Measurements from ENCODE around the gene ALPG.

GRCh38 chr2:232363784-232364615, 42.6 kb upstream of the ALPG start:
- peak; percentile 34 for TF ChIP-seq CTCF (IDR thresholded peaks at IDR 0.05)
- TF ChIP-seq SIN3A (IDR thresholded peaks at IDR 0.05; ENCODE audit: borderline replicate concordance, insufficient read depth, low read depth, low read length) = no peak
- no peak for TF ChIP-seq POLR2AphosphoS5 (IDR thresholded peaks at IDR 0.05; ENCODE audit: low read depth, low read length)
- no peak for TF ChIP-seq TCF7L2 (IDR thresholded peaks at IDR 0.05; ENCODE audit: low read depth, low read length)
